ENCODE data around the gene MAP1B. TPM values are rescaled to one million over a fixed set of nuclear protein-coding genes. Genes with fewer than 3 reads are reported as not detected.

The MAP1B gene
- not detected for total RNA-seq
- polyA plus RNA-seq: under 1 TPM; 0.08 to 0.46 (median 0.36) TPM
- 0 to 0.49 (median 0.07) reads per million in 6 experiments for total RNA-seq

DNA sequence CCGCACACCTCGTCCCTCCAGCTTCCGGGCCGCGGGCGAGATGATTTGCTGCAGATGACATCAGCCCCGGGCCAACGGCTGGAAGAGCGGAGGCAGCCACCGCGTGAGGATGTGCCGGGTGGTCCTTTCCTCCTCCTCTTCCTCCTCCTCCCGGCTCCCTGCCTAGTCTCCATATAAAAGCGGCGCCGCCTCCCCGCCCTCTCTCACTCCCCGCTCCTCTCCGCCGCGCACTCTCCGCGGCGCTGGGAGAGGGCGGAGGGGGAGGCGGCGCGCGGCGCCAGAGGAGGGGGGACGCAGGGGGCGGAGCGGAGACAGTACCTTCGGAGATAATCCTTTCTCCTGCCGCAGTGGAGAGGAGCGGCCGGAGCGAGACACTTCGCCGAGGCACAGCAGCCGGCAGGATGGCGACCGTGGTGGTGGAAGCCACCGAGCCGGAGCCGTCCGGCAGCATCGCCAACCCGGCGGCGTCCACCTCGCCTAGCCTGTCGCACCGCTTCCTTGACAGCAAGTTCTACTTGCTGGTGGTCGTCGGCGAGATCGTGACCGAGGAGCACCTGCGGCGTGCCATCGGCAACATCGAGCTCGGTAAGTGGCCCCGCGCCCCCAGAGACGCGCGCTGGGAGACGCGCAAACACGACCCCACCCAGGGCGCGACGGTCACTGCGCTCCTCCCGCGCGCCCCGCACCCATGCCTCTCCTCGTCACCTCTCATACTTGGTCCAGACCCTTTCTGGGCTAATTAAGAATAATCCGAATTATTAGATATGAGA is at the start of gene MAP1B:
TSS of gene MAP1B (plus strand) at position 345 of the 770 bp plus-strand sequence. CDS start at position 402, 57 bp downstream.
- Mint-ChIP-seq H3K27ac (peak within 1 kb of the TSS in 1 of 10 donors; percentile 75), H3K27me3 (peaks cover 35 to 60% (median 42%) of the 10 kb centered on the region in 5 donors), H3K9me3 (peaks cover 0 to 3% (median 0%) of the 10 kb centered on the region in 9 donors), H3K4me1 (peaks cover 4 to 18% (median 13%) of the 10 kb centered on the region in 4 donors), H3K4me3 (peak within 1 kb of the TSS in 9 of 10 donors; percentile 33 to 66 (median 54)), H3K36me3 (no peaks in the 10 kb centered on the region)
- DNase-seq (no peak), ATAC-seq (no peak)
- POLR2A ChIA-PET: no interaction called here

DNA sequence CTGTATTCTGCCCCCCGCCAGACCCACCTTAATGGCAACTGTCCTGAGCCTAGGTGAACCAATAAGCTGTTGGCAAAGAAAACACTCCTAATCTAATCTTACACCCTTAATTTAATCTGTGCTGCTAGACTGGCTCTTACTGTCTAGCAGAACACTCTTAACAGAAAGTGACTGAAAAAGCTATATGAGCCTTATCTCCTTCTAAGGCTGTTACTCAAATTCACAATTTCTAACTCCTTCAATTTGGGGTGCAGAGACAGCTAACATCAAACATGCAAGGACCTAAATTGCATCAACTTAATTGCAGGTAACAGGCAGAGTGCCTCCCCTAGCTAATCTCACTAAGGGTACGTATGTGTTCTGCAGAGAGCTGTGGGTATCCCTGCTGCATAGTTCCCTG is 49.5 kb upstream of the MAP1B start:
- ATAC-seq: no peak
- no peak for DNase-seq
- Mint-ChIP-seq H3K27ac (no peak overlapping the region), H3K4me1 (no peaks in the 10 kb centered on the region), H3K4me3 (no peak overlapping the region), H3K36me3 (no peaks in the 10 kb centered on the region), H3K27me3 (peaks cover 0 to 24% (median 3%) of the 10 kb centered on the region in 5 donors), H3K9me3 (no peaks in the 10 kb centered on the region)
- POLR2A ChIA-PET: no interaction called here

DNA sequence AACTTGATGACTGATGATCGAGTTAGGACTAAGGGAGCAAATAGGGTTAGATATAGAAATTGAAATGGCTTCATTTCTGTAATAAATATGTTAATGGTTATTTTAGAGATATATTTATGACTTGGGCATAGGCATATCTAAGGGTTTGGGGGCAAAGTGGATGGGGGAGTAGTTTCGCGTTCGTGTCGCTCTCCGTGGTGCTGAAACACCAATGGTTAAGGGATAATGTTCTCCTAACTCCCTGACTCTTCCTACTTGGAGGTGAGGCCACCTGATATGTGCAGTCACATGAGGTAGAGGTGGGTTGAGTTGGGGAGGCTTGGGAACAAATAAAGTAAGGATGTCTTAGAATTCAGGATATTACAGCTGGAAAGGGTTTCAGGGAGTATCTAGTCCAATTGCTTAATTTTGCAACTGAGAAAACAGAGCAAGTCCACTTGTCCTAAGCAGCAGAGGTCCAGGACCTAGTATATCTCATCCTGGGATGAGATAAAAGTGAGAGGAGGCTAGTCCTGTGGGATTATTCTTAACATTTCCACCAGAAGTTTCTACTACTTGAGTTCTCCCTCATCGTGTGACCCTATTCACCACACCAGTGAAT is 44.0 kb upstream of the MAP1B start:
- H3K27me3 Mint-ChIP-seq: peaks cover 10 to 18% (median 14%) of the 10 kb centered on the region in 5 donors
- peaks cover 0 to 4% (median 1%) of the 10 kb centered on the region in 9 donors for H3K9me3 Mint-ChIP-seq
- H3K36me3 Mint-ChIP-seq: no peaks in the 10 kb centered on the region
- no peak overlapping the region for H3K27ac Mint-ChIP-seq
- H3K4me3 Mint-ChIP-seq: no peak overlapping the region
- POLR2A ChIA-PET: no interaction called here
- H3K4me1 Mint-ChIP-seq: no peaks in the 10 kb centered on the region
- ATAC-seq (no peak), DNase-seq (no peak)

DNA sequence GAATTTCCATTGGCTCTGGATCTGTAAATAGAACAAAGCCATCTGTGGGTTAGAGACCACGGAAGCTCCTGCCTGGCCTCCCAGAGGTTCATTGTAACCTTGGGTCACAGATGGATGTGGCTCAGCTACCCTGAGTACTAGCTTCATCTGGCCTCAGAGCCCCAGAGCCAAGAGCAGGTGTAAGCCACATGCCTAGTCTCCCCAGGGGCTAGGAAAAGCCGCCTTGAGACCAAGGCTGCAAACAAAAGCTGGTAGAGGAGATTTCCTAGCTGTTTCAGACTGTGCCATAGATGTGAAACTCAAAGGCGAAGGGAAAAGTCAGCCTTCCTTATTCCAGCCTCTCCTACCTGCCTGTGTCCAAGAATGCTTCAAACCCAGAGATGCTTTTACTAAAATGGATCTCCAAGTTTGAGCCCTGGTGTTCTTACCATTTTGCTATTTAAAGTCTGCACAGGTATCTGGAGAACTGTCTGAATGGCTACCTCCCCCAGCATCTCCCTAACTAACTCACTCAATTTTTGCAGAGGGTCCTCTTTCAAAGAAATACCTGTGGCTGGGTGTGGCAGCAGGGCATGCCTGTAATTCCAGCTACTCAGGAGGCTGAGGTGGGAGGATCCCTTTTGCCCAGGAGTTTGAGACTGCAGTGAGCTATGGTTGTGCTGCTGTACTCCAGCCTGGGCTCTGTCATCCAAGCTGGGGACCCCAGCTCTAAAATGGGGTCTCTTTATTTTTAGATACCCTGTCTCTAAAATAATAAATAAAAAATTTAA is 42.3 kb upstream of the MAP1B start:
- no peaks in the 10 kb centered on the region for H3K36me3 Mint-ChIP-seq
- no peak overlapping the region for H3K4me3 Mint-ChIP-seq
- POLR2A ChIA-PET: no interaction called here
- ATAC-seq: no peak
- H3K9me3 Mint-ChIP-seq: peaks cover 0 to 4% (median 1%) of the 10 kb centered on the region in 9 donors
- peaks cover 11 to 18% (median 16%) of the 10 kb centered on the region in 5 donors for H3K27me3 Mint-ChIP-seq
- DNase-seq: no peak
- no peaks in the 10 kb centered on the region for H3K4me1 Mint-ChIP-seq
- no peak overlapping the region for H3K27ac Mint-ChIP-seq

DNA sequence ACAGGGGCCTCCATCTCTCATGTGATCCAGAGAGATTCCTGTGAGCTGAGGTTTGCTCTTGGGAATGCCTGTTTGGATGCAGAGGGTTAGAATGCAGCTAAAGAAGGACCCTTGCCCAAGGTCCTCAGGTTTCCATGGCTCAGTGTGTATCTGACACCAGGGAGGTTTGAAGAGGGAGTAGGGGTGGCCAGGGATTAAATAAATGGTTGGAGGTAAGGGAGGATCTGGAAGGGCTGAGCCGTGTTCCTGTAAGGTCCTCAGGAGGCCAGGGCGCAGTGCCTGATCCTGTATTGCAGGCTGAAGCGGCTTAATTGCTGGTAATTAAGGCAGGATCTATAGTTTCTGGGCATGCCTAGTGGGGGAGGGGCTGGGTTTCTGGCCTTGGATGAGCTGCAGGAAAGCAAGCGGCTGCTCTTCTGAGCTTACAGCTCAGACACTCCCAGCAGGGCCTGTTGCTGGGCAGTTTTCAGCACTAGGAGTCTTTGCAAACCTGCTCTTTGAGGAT is 41.5 kb upstream of the MAP1B start:
- no peak for ATAC-seq
- no peaks in the 10 kb centered on the region for H3K4me1 Mint-ChIP-seq
- H3K27ac Mint-ChIP-seq: no peak overlapping the region
- peaks cover 11 to 21% (median 16%) of the 10 kb centered on the region in 5 donors for H3K27me3 Mint-ChIP-seq
- H3K9me3 Mint-ChIP-seq: peaks cover 0 to 4% (median 1%) of the 10 kb centered on the region in 9 donors
- POLR2A ChIA-PET: no interaction called here
- no peak for DNase-seq
- H3K4me3 Mint-ChIP-seq: no peak overlapping the region
- H3K36me3 Mint-ChIP-seq: no peaks in the 10 kb centered on the region

DNA sequence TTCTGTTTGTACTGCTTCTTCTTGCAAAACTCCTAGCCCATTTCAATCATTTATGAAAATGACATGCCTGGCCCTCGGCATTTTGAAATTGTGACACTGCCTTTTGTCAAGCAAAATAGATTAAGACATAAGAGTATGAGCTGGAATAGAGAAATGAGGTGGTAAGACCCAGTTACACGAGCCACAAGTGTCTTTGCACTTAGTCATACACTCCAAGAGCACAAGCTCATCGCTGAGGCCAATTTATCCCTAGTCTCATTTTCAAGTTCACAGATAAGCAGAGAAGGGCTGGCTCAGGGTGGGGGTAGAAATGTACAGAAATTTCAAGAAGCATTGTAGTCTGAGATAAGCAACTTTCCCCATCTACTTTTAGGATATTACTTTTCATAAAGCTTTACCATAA is 40.6 kb upstream of the MAP1B start:
- no peaks in the 10 kb centered on the region for H3K4me1 Mint-ChIP-seq
- no peak for DNase-seq
- H3K27ac Mint-ChIP-seq: no peak overlapping the region
- H3K9me3 Mint-ChIP-seq: peaks cover 0 to 4% (median 1%) of the 10 kb centered on the region in 9 donors
- H3K27me3 Mint-ChIP-seq: peaks cover 11 to 21% (median 16%) of the 10 kb centered on the region in 5 donors
- H3K4me3 Mint-ChIP-seq: no peak overlapping the region
- H3K36me3 Mint-ChIP-seq: no peaks in the 10 kb centered on the region
- POLR2A ChIA-PET: no interaction called here
- no peak for ATAC-seq

DNA sequence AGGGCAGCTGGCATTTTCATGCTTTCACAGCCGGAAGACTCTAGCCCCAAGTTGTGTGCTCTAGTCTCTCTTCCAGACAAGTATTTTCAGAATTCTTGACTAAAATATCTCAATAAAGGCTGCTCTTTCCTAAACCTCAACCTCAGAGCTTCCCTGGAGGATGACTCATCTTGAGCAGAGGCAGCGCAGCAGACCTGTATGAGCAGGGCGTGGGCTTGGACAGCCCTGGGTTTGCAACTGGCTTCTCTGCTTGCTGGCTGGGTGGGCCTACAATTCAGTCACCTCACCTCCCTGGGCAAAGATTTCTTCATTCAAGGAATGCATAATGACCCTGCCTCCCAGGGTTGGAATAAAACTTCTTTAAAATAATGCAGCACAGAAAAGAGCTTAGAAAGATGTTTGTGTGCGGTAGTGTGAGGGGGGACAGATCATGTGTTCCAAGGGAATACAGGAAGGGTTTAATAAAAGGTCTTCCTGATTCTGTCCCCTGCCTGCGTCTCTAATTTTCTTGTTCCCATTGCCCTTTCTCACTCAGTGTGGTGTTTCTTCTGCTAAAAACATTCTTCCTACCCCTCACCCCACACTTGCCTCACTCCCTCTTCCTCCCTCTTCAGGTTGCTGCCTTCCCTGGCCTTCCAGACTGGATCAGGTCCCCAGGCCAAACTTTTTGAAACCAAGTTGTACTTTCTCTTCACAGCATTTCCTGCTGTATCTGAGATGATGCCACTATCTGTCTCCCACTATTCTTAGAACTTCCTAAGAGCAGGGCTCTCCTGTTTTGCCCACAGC is 39.4 kb upstream of the MAP1B start:
- ATAC-seq (no peak), DNase-seq (no peak)
- H3K4me1 Mint-ChIP-seq: no peaks in the 10 kb centered on the region
- no peak overlapping the region for H3K4me3 Mint-ChIP-seq
- peaks cover 0 to 4% (median 1%) of the 10 kb centered on the region in 9 donors for H3K9me3 Mint-ChIP-seq
- no peak overlapping the region for H3K27ac Mint-ChIP-seq
- H3K36me3 Mint-ChIP-seq: no peaks in the 10 kb centered on the region
- H3K27me3 Mint-ChIP-seq: peaks cover 11 to 24% (median 17%) of the 10 kb centered on the region in 5 donors
- POLR2A ChIA-PET: no interaction called here

DNA sequence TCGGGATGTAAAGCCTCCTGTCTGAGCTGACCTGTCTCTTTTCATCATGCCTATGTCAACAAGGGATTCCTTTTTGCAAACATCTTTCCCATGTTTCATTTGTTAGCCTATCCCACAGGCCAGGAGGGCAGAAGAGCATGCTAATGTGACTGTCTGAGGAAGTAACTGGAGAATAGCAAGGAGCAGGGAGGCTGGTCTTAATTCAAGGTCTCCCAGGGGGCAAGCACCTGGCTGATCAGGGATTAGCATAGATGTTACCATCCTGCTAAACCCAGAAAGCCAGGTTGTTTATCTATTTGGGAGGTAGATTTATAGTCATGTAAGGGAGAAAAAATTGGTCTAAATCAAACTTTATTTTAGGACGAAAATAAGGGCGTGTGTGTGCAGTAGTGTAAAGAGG is 36.7 kb upstream of the MAP1B start:
- Mint-ChIP-seq H3K27ac (no peak overlapping the region), H3K4me1 (no peaks in the 10 kb centered on the region), H3K27me3 (peaks cover 4 to 22% (median 15%) of the 10 kb centered on the region in 5 donors), H3K36me3 (no peaks in the 10 kb centered on the region), H3K9me3 (peaks cover 0 to 2% (median 0%) of the 10 kb centered on the region in 9 donors), H3K4me3 (no peak overlapping the region)
- DNase-seq: no peak
- ATAC-seq: no peak
- POLR2A ChIA-PET: no interaction called here

DNA sequence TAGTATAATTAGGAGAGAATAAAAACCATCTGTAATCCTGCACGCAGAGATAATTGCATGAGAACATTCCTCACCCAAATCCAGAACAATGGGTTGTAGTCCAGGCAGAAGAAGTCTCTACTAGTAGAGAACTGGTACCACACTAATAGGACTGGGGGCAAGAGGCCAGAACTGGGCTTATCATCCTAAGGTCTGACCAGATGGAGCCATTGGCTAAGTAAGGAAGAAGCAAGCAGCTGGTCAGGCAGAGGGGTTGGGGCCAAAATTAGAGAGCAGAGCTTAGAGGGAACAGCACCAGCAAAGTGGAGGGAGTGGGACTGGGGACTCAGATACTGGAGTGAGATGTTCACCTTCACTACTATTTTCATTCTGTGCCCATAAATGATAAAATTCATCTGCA is 35.4 kb upstream of the MAP1B start:
- ATAC-seq: no peak
- H3K4me1 Mint-ChIP-seq: no peaks in the 10 kb centered on the region
- no peaks in the 10 kb centered on the region for H3K36me3 Mint-ChIP-seq
- no peak overlapping the region for H3K27ac Mint-ChIP-seq
- no peak for DNase-seq
- H3K4me3 Mint-ChIP-seq: no peak overlapping the region
- peaks cover 4 to 16% (median 10%) of the 10 kb centered on the region in 5 donors for H3K27me3 Mint-ChIP-seq
- POLR2A ChIA-PET: no interaction called here
- peaks cover 0 to 2% (median 0%) of the 10 kb centered on the region in 9 donors for H3K9me3 Mint-ChIP-seq

DNA sequence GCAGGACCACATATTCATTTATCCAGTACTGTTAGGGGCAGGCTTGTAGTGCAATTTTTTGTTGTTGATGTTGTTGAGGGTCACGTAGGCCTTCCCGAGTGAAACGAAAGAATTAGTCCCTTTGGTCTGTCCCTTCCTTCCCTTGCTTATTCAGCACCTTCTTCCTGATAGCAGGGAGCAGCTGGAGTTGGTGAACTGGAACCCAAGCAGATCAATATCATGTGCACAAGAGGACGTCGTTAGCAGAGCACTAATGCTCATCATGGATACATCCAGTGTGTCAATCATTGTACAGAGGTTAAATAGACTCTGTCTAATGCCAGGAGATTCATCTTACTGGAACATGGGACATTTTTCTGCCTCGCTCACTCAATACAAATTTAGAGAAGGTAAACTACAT is 33.0 kb upstream of the MAP1B start:
- Mint-ChIP-seq H3K27ac (no peak overlapping the region), H3K4me1 (no peaks in the 10 kb centered on the region), H3K27me3 (peaks cover 2 to 22% (median 10%) of the 10 kb centered on the region in 5 donors), H3K4me3 (no peak overlapping the region), H3K9me3 (no peaks in the 10 kb centered on the region), H3K36me3 (no peaks in the 10 kb centered on the region)
- POLR2A ChIA-PET: no interaction called here
- ATAC-seq: no peak
- DNase-seq: no peak

DNA sequence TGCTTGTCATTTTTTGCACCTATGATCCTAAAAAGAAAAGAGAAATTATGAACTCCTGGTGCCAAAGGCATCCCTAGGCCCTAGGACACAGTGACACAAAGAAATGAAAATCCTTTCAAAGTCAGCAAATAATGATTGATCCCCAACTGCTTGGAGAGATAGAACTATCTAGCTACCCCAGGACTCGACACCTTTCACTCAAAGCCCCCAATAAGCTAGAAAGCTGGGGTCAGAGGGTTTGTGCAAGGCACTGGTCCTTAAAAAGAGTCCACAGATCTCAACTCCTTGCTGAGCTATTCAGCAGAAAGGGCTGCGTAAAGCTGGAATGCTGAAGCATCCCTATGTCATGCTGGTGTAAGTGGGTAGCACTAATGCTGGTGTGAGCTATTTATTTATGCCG is 31.8 kb upstream of the MAP1B start:
- H3K27ac Mint-ChIP-seq: no peak overlapping the region
- H3K9me3 Mint-ChIP-seq: no peaks in the 10 kb centered on the region
- H3K36me3 Mint-ChIP-seq: no peaks in the 10 kb centered on the region
- POLR2A ChIA-PET: no interaction called here
- H3K27me3 Mint-ChIP-seq: peaks cover 5 to 27% (median 10%) of the 10 kb centered on the region in 5 donors
- H3K4me3 Mint-ChIP-seq: no peak overlapping the region
- no peaks in the 10 kb centered on the region for H3K4me1 Mint-ChIP-seq
- DNase-seq (no peak), ATAC-seq (no peak)

DNA sequence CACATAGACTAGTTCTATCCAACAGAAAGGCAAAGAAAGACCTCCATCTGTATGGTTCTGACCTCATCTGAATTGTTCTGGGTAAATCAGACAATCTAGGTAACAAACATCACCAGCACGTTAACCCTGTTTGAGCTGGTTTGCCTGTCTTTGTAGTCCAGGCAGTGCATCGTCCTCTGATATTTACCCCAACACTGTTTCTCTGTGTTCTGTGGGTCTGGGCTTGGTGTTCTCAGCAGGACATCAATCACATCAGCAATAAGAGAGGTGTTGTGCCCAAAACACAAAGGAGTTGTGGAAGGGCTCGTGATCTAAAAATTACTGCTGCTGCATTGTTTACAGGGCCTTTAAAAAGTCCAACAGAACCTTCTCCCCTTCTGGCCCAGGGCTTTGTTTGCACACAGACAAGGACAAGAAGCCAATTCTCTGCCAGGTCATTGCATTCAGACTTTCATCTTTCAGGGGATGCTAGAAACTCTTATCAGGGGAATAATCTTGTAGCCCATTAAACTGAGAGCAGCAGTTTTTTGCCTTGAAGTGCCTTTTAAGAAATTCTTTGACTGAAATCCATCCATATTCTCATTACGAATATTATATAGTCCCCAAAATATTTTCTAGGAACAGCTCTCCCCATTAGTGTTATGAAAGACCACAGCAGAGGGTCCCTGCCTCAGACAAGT is 30.5 kb upstream of the MAP1B start:
- POLR2A ChIA-PET: no interaction called here
- peaks cover 6 to 32% (median 11%) of the 10 kb centered on the region in 5 donors for H3K27me3 Mint-ChIP-seq
- no peaks in the 10 kb centered on the region for H3K4me1 Mint-ChIP-seq
- no peaks in the 10 kb centered on the region for H3K36me3 Mint-ChIP-seq
- no peak overlapping the region for H3K27ac Mint-ChIP-seq
- no peak overlapping the region for H3K4me3 Mint-ChIP-seq
- DNase-seq (no peak), ATAC-seq (no peak)
- no peaks in the 10 kb centered on the region for H3K9me3 Mint-ChIP-seq

All from naive thymus-derived CD8-positive, alpha-beta T cell (primary cell).